Measurements from ENCODE around the gene KLHDC9.
A peak's percentile ranks its signal among the peaks of the same experiment; 100 is the strongest.
"Not testable (repeated sequence)": the region's sequence is repeated elsewhere in the genome, so short reads cannot be mapped to it uniquely, and the experiment has no call there.

KLHDC9 gene

DNA sequence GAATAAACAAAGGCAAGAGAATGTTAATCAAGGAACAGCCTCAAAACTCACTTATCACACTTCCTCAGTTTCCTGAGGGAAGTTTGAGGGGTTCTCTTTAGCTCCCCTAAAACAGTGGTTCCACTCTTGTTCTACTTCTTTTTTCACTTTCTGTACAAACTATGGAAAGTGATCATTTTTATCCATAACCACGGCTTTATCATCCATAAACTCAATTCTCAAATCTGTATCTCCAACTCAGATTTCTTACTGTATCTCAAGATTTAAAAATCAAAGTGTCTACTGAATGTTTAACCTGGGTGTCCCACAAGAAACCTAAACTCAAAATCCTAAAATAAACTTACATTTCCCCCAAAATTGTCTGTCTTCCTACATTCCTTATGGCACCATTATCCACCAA is 15.8 kb downstream of the KLHDC9 start:
- Histone ChIP-seq H3K27me3 (no peaks in the 10 kb centered on the region), H3K27ac (no peak overlapping the region), H3K36me3 (no peaks in the 10 kb centered on the region), H3K9me3 (no peaks in the 10 kb centered on the region), H3K4me3 (no peak overlapping the region), H3K4me1 (peaks cover 0 to 41% (median 31%) of the 10 kb centered on the region in 4 donors)
- DNase-seq = no peak
- intact Hi-C loops (cut with DNase I; ENCODE audit: low total_unique reads) = no loop called here
- TF ChIP-seq, protein P1, sequence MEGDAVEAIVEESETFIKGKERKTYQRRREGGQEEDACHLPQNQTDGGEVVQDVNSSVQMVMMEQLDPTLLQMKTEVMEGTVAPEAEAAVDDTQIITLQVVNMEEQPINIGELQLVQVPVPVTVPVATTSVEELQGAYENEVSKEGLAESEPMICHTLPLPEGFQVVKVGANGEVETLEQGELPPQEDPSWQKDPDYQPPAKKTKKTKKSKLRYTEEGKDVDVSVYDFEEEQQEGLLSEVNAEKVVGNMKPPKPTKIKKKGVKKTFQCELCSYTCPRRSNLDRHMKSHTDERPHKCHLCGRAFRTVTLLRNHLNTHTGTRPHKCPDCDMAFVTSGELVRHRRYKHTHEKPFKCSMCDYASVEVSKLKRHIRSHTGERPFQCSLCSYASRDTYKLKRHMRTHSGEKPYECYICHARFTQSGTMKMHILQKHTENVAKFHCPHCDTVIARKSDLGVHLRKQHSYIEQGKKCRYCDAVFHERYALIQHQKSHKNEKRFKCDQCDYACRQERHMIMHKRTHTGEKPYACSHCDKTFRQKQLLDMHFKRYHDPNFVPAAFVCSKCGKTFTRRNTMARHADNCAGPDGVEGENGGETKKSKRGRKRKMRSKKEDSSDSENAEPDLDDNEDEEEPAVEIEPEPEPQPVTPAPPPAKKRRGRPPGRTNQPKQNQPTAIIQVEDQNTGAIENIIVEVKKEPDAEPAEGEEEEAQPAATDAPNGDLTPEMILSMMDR (IDR thresholded peaks at IDR 0.05) = no peak

DNA sequence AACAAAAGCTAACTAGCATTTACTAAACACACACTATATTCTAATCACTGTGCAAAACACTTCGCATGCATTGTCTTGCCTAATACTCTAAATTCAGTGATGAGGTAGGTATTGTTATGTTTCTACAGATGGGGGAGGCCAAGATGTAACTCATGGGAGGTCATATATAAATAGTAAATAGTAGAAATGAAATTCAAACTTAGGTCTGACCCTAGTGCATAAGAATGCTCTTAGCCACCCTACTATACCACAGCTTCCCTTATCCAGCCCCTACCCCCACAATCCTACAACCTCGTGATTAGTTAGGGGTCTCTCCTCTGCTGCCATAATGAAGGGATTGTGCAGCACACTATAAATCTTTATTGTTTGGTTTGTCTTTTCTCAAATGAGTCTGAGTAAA is 16.4 kb downstream of the KLHDC9 start:
- Histone ChIP-seq H3K27ac (no peak overlapping the region), H3K27me3 (no peaks in the 10 kb centered on the region), H3K36me3 (peaks cover 0 to under 1% (median 0%) of the 10 kb centered on the region in 3 donors), H3K4me3 (no peak overlapping the region), H3K9me3 (no peaks in the 10 kb centered on the region), H3K4me1 (peaks cover 0 to 47% (median 37%) of the 10 kb centered on the region in 4 donors)
- TF ChIP-seq, protein P1 (IDR thresholded peaks at IDR 0.05) = no peak
- DNase-seq = no peak
- intact Hi-C loops (cut with DNase I; ENCODE audit: low total_unique reads) = no loop called here

DNA sequence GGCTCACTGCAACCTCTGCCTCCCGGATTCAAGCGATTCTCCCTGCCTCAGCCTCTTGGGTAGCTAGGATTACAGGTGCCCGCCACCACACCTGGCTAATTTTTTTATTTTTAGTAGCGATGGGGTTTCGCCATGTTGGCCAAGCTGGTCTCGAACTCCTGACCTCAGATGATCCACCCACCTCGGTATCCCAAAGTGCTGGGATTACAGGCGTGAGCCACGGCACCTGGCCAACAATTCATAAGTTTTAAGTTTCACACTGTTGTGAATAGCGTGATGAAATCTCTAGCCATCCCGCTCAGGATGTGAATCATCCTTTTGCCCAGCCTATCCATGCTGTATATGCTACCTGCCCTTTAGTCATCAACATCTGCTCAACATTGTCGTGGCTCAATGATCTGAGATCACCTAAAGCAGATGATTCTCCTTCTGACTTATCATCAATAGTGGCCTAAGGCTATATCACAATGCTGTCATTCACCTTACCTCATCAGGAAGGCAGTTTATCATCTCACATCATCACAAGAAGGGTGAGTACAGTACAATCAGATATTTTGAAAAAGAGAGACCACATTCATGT is 17.1 kb downstream of the KLHDC9 start:
- peaks cover 0 to 54% (median 43%) of the 10 kb centered on the region in 4 donors for H3K4me1 ChIP-seq
- peaks cover 0 to 7% (median 5%) of the 10 kb centered on the region in 3 donors for H3K36me3 ChIP-seq
- H3K27ac ChIP-seq = no peak overlapping the region

DNA sequence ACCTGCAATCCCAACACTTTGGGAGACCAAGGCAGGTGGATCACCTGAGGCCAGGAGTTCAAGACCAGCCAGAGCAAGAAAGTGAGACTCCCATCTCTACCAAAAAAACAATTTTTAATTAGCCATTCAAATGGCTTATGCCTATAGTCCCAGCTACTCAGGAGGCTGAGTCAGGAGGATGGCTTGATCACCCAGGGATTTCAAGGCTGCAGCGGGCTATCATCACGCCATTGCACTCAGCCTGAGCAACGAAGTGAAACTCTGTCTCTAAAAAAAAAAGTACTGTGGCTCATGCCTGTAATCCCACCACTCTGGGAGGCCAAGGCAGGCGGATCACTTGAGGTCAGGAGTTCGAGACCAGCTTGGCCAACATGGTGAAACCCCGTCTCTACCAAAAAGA is 17.8 kb downstream of the KLHDC9 start:
- H3K27ac ChIP-seq; intact Hi-C loops (cut with DNase I; ENCODE audit: low total_unique reads); H3K27me3 ChIP-seq; DNase-seq; H3K4me3 ChIP-seq; H3K9me3 ChIP-seq: not testable (repeated sequence)
- Histone ChIP-seq H3K4me1 (peaks cover 0 to 57% (median 44%) of the 10 kb centered on the region in 4 donors), H3K36me3 (peaks cover 4 to 14% (median 11%) of the 10 kb centered on the region in 3 donors)

More for the DNA sequence above, 17.1 kb downstream of the KLHDC9 start:
- no peaks in the 10 kb centered on the region for H3K27me3 ChIP-seq
- H3K4me3 ChIP-seq = no peak overlapping the region
- H3K9me3 ChIP-seq = no peaks in the 10 kb centered on the region
- no peak for DNase-seq
- intact Hi-C loops (cut with DNase I; ENCODE audit: low total_unique reads) = no loop called here
- TF ChIP-seq, protein P1 (IDR thresholded peaks at IDR 0.05) = no peak

DNA sequence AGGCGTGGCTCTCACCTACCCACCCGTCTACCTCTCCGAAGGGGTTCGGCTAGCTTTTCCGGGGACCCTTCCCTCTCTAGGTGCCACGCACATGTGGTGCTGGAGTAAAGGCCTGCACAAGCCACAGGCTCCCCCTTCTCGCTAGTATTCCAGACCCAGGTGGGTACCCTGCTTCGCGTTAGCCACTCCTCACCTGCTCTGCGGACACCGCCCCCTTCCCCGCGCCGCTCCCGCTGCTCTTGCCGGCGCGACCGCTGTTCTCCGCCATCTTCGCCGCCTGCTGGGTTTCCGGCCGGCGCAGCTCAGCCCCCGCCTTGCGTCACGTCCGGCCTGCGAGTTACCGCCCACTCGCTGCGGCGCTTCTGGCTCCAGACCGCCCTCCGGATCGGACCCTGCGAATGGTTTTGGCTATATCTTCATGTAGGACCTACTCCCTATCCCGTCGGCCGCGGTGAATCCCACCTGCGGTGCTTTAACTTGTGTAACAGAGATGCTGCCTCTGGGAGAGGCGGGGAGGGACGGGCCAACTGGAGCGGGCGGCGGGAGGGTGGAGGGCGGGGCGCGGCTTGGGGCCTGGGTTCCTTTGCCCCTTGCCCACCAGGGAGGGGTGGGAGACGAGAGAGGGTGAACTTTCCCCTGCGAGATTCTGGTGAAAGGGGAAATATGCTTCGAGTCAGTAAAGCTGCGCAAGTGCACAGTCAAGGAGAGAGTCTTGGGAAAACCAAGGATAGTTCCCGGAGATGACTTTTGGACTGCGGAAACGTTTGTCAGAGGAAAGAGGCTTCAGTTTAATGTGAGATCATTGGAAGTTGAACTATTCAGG is 19.8 kb downstream of the KLHDC9 start, which contains the start of the genes NIT1 and PFDN2:
NIT1 (plus strand) TSS at position 347 of the 823 bp plus-strand sequence; CDS start at position 419, 72 bp downstream.
PFDN2 (minus strand) TSS at position 279 of the 823 bp plus-strand sequence; CDS start at position 268, 11 bp downstream.
- intact Hi-C loops (cut with DNase I; ENCODE audit: low total_unique reads) = no loop called here
- DNase-seq = peak; percentile 79 to 90
- no peaks in the 10 kb centered on the region for H3K27me3 ChIP-seq
- peaks cover 24 to 34% (median 31%) of the 10 kb centered on the region in 3 donors for H3K36me3 ChIP-seq
- TF ChIP-seq, protein P1 (IDR thresholded peaks at IDR 0.05) = peak in 1 of 2 experiments; percentile 6
- H3K4me3 ChIP-seq = peak within 1 kb of the TSS; percentile 93 to 94
- H3K9me3 ChIP-seq = no peaks in the 10 kb centered on the region
- peaks cover 0 to 57% (median 44%) of the 10 kb centered on the region in 4 donors for H3K4me1 ChIP-seq
- H3K27ac ChIP-seq = peak within 1 kb of the TSS; percentile 93 to 95
